Tibial nerve (tissue), 3 donors: Measurements from ENCODE around the gene SH2D3A.

ENCODE experiments used
- CTCF ChIP-seq, 5 experiments: fragments of 200-600 bp in 3 of 5; fragments of 450-650 bp in 2 of 5; sonication (generic) in 3 of 5; IDR thresholded peaks; one replicate each; pipeline ENCODE4 v1.5.1; 2016 to 2019; ENCODE audit warnings: antibody characterized with exemption in 5 of 5, mild to moderate bottlenecking in 3 of 5, moderate library complexity in 2 of 5
- POLR2A ChIP-seq, 2 donors: fragments of 450-650 bp; IDR thresholded peaks; one replicate each; pipeline ENCODE4 v1.6.1; 2017; ENCODE audit warnings: antibody characterized with exemption in 2 of 2, mild to moderate bottlenecking in 2 of 2, moderate library complexity in 2 of 2

DNA sequence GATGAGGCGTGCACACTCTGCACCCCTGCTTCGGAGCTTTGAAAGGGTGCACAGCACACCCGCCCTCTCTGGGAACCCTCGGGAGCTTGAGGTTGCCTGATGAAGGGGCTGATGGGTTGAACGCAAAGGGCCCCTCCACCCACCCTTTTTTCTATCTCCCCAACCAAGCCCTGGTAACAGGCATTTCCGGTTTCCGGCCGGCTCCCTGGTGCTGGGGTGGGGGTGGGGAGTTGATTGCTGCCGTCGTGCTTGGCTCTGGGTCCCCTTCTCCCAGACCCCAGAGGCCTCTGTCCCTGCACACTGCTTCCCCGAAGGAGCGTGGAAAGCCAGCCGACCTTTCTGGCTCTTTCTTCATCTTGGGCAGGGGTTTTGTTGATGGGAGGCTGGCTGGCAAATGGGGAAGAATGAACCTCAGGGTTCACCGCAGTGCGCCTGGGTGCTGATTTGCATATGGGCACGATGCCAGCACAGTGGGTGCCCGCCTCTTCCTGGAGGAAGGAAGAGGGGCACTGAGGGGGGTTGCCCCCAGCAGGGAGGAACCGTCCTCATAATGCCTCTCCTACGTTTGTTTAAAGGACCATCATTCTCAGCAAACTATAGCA is 34.4 kb upstream of the SH2D3A start:
- TF ChIP-seq CTCF (IDR thresholded peaks at IDR 0.05) (no peak), POLR2A (IDR thresholded peaks at IDR 0.05) (no peak)
